GM21825 (cell line): ENCODE measurements around the gene TMPRSS3.

Experiments
- ATAC-seq: cut with Tn5 transposase; IDR thresholded peaks from one replicate; pipeline ENCODE4 v1.9.1; 2021; ENCODE audit warnings: mild to moderate bottlenecking, moderate library complexity; ENCODE audit not compliant: unreplicated experiment

TMPRSS3 gene

GRCh38 chr21:42395905-42396651 is at the start of gene TMPRSS3:
TMPRSS3 (minus strand) TSS chr21:42396052; CDS start chr21:42395417, 635 bp downstream.
- no peak for ATAC-seq

GRCh38 chr21:42445311-42445710 is 49.5 kb upstream of the TMPRSS3 start:
- ATAC-seq: no peak

- no peak for ATAC-seq
These were observed 48.9 kb upstream of the TMPRSS3 start for GRCh38 chr21:42444745-42445059.

DNA sequence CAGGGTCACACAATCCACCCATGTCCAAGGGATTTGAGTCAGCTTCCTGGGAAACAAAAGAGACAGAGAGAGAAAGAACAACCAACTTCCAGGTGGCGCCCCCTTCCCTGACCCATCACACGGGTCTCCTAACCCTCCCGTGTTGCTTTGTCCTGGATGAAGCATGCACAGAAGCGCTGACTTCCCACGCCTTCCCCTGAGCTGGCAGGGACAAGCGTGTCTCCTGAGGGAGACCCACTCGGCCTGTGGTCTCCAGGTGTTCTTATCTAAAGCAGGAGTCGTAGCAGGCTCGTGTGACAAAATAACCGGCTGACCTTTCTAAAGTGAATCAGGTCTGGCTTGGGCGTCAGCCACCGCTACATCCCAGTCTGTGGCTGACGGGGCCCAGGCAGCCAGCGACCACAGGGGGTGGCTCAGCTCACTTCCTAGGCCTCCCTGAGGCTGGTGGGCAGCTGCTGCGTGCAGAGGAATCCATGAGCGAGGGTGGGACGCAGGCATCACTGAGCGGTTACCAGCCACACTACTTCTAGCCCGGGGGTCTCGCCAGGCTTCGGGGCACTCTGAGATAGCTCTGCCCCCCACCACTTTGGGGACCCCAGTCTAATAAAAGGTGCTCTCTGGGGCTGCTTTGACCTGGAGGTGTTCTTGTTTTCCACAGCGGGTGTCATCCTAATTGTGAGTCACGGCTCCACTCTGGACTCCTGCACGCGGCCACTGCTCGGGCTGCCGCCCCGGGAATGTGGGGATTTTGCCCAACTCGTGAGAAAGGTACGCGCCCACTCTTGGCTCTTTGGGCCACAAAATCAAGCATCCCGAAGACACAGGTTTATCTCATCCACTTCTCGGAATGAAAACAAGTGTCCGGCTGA is 48.3 kb upstream of the TMPRSS3 start:
- no peak for ATAC-seq

DNA sequence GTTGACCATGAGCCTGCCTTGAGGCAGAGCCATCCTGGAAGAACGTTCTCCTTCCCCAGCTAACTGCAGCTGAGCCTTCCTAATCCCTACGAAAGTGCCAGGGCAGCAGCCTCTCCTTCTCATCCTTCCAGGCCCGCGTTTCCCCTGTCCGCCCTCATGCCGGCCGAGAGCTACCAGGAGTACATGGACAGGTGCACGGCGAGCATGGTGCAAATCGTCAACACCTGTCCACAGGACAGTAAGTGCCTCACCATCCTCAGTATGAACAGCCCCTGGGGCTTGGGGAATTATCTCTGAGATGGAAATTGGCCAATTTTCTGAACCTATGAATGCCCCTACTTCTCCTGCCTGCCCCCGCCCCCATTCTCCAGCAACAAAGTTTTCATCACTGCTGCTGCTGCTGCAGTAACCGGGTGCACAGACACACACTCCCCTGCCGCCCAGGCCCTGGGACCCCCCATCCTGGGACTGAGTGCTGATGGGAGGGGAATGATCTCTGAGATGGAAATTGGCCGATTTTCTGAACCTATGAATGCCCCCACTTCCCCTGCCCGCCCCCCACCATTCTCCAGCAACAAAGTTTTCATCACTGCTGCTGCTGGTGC is 47.4 kb upstream of the TMPRSS3 start:
- ATAC-seq: no peak

GRCh38 chr21:42441963-42442362 is 46.1 kb upstream of the TMPRSS3 start:
- ATAC-seq: no peak

GRCh38 chr21:42440187-42440792 is 44.4 kb upstream of the TMPRSS3 start:
- ATAC-seq: no peak

DNA sequence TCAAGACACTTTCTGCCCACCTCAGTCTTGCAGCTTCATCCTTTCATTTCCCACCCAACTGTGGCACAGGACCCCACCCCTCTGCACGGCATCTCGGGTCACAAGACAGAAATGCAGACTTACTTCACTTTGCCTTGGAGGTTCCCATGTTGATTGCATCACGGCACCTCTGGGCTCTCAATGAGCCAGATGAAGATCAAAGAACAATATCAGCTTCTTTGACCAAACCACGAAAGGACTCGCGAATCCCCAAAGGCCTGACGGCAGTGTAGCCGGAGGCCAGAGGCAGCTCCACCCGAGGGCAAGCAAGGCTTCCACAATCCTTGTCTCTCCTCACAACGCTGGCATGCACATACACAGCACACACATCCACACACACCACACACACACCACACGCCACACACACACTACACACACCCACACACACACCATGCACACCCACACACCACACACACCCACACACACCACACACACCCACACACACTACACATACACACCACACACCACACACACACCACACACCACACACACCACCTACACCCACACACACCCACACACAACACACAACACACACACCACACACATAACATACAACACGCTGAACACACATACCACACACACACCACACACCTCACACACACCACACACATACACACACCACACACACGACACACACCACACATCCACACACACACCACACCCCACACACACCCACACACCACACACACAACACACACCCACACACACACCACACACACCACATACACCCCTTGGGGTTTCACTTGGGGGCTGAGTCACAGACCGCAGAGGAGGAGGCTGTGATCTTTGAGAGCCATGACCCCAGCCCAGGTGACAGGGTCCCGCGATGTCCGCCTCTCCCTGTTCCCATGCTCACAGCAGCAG is 43.7 kb upstream of the TMPRSS3 start:
- no peak for ATAC-seq

DNA sequence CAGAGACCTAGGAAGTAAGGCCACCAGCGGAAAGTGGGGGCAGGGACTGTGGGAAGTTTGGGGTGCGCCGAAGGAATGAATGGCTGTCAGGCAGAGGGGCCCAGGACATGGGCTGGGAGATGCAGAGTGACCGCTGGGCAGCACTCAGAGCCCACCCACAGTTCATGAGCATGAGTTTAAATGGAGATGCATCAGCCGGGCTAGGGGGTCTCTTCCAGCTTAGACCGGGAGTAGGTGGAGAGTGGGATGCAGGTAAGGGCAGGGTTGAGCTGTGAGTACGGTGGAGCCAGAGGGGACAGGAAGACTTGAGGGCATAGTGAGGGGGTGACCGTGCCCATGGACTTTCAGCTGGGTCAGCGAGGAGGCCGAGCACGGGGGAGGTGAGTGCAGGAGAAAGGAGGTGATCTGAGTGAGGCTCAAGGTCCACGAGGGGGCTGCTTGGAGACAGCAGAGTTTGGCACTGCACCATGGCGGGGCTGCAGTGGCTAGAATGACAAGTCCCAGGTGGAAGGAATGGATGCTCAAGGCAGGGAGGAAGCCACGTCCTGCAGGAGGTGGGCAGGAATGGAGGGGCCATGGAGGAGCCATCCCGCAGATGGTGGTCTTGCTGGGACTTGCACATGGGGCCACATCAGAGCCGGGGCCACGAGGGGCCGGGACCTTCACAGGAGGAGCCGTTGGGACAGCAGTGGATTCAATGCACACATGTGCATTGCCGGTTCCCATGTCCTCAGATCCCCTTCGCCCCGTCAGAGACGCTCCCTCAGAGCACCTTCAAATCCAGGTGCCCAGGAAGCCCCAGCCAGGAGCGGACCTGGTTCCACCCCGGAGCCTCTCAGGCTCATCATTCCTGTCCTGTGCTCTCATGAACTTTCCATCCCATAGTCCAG is 42.7 kb upstream of the TMPRSS3 start:
- no peak for ATAC-seq

- no peak for ATAC-seq
These were observed 41.9 kb upstream of the TMPRSS3 start for GRCh38 chr21:42437786-42438185.

GRCh38 chr21:42436914-42437313 is 41.1 kb upstream of the TMPRSS3 start:
- no peak for ATAC-seq

DNA sequence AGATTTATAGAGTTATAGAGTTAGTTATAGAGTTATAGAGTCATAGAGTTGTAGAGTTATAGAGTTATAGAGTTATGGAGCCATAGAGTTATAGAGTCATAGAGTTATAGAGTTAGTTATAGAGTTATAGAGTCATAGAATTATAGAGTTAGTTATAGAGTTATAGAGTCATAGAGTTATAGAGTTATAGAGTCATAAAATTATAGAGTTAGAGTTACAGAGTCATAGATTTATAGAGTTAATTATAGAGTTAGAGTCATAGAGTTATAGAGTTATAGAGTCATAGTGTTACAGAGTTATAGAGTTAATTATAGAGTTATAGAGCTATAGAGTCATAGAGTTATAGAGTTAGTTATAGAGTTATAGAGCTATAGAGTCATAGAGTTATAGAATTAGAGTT is 40.0 kb upstream of the TMPRSS3 start:
- no peak for ATAC-seq

DNA sequence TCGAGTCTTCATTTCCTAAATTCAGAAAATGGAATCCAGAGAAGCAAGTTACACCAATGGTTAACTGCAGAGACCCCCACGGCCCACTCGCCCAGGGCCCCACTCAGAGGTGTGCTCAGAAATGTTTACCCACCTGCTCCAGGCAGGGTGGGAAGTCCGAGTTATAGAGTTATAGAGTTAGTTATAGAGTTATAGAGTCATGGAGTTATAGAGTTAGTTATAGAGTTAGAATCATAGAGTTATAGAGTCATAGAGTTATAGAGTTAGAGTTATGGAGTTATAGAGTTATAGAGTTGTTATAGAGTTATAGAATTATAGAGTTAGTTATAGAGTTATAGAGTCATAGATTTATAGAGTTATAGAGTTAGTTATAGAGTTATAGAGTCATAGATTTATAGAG is 39.5 kb upstream of the TMPRSS3 start:
- no peak for ATAC-seq

DNA sequence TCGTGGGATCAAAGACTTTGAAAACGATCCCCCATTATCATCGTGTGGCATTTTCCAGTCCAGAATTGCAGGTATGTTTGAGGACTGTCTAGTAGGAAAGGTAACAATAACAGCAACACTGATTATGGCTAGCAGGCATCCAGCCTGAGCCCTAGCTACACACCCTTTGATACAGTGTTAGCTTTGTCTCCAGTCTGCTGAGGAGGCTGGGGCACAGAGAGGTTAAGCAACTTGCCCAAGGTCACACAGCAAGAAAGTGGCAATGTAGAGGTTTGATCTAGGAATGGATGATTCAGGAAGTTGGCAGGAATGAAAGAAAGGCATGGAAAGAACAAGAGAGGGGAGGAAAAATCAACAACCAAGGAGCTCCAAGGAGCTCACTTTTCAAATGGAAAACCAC is 39.0 kb upstream of the TMPRSS3 start:
- ATAC-seq: no peak

DNA sequence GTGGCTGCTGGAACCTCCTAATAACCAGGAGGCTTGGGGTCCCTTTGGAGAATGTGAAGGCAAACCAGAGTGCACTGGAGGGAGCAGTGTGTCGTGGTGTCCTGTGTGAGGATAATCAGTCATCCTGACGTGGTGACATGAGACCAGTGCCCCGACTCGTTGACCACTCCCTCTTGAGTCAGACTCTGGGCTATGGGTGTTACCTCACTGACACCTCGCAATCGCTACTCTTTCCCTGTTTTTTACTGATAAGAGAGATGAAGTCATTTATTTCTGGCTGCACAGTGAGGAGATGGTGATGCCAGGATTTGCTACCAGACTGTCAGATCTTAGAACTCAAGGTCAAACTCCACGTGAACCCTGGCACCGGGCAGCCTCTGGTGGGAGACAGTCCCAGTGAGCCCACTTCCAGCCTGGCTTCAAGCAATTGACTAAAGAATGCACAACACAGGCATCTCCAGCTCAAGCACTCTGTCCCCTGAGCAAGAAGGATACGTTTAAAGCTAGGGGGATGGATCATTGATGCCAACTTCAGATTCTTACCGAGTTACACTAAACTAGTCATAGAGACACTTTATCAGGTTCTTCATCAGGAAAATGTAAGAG is 38.2 kb upstream of the TMPRSS3 start:
- ATAC-seq: no peak

DNA sequence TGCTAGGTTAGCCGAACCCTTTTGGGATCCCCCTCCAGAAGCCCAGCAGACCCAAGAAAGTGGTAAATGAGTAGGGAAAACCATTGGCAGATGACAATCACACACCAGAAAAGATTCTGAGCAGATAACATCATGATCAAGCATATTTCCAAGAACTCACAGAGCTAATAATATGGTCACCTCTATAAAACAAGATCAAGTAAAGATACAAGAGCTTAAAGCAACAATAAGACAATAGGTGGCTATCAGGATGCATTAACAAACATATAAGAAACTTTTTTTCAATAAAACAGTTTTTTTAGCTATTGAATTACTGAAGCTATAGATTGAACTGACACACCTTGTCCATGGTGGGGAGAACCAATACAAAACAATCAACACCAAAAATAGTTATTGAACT is 36.8 kb upstream of the TMPRSS3 start:
- no peak for ATAC-seq

- ATAC-seq: no peak
These were observed 35.3 kb upstream of the TMPRSS3 start for GRCh38 chr21:42431196-42431595.

GRCh38 chr21:42430521-42430920 is 34.7 kb upstream of the TMPRSS3 start:
- ATAC-seq: no peak

DNA sequence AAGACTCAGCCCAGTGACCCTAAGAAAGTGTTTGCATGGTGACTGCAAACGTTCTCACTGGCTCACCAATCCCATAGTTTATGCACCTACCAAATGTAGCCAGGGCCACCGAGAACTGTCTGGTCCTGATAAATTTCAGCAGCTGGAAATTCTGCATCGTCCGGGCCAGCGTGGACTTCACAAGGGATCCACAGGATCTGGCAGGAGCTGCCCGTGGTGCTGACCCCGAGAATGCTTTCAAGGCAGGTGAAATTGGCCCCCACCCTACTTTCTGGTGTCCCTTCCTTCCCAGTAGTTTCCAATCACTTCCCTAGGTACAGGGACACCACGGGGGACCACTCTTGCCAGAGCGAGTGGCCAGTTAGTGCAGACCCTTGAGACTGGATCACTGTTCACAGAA is 34.0 kb upstream of the TMPRSS3 start:
- no peak for ATAC-seq
